Measurements from ENCODE around the gene ZG16.
A peak's percentile ranks its signal among the peaks of the same experiment; 100 is the strongest.

ZG16 gene

GRCh38 chr16:29802416-29802935, 24.4 kb downstream of the ZG16 start:
- TF ChIP-seq SUZ12 (IDR thresholded peaks at IDR 0.05) (no peak), ELF4 (IDR thresholded peaks at IDR 0.05) (no peak), FOXM1 (IDR thresholded peaks at IDR 0.05; ENCODE audit: borderline replicate concordance) (no peak), FOXK2 (IDR thresholded peaks at IDR 0.05) (no peak), CTBP1 (IDR thresholded peaks at IDR 0.05; ENCODE audit: borderline replicate concordance) (no peak), PKNOX1 (IDR thresholded peaks at IDR 0.05) (no peak), FOXA1 (IDR thresholded peaks at IDR 0.05) (no peak), TARDBP (IDR thresholded peaks at IDR 0.05) (no peak), L3MBTL2 (conservative IDR thresholded peaks at IDR 0.05) (no peak)
- ChIA-PET CTCF (interaction anchor here (1.0 to 2.2 kb wide), 3 partner anchors 12 to 16 kb away, joined by 4 to 6 read pairs (median 4); partner anchors contain the start of genes KIF22 and PAGR1), POLR2A (interaction anchor here (1.1 to 9.5 kb wide), 4 partner anchors 11 to 1243 kb away, joined by 3 to 176 read pairs (median 48); partner anchors contain the start of genes KIF22, MVP, PAGR1 and PRRT2)
- DNase-seq (ENCODE audit: extremely low spot score), result no peak

- ChIA-PET POLR2A (interaction anchor here (0.6 to 9.5 kb wide), 8 partner anchors 12 to 1229 kb away, joined by 3 to 176 read pairs (median 4); partner anchors contain the start of genes KIF22, MVP, PAGR1 and PRRT2), CTCF (interaction anchor here (0.7 to 2.0 kb wide), 3 partner anchors 12 to 15 kb away, joined by 4 to 5 read pairs (median 4); partner anchors contain the start of gene PAGR1)
- TF ChIP-seq FOXA1 (IDR thresholded peaks at IDR 0.05), result no peak
- no peak for TF ChIP-seq LEF1 (IDR thresholded peaks at IDR 0.05; ENCODE audit: borderline replicate concordance)
- TF ChIP-seq FOXK2 (IDR thresholded peaks at IDR 0.05), result no peak
- no peak for TF ChIP-seq ELF4 (IDR thresholded peaks at IDR 0.05)
- no peak for TF ChIP-seq SP1 (IDR thresholded peaks at IDR 0.05)
- no peak for TF ChIP-seq L3MBTL2 (conservative IDR thresholded peaks at IDR 0.05)
- no peak for TF ChIP-seq ZNF384 (IDR thresholded peaks at IDR 0.05)
- no peak for TF ChIP-seq PKNOX1 (IDR thresholded peaks at IDR 0.05)
- TF ChIP-seq TARDBP (IDR thresholded peaks at IDR 0.05), result no peak
- TF ChIP-seq CTBP1 (IDR thresholded peaks at IDR 0.05; ENCODE audit: borderline replicate concordance), result no peak
- TF ChIP-seq SUZ12 (IDR thresholded peaks at IDR 0.05), result no peak
- TF ChIP-seq FOXM1 (IDR thresholded peaks at IDR 0.05; ENCODE audit: borderline replicate concordance), result no peak
- no peak for TF ChIP-seq HDGF (IDR thresholded peaks at IDR 0.05; ENCODE audit: borderline replicate concordance)
- no peak for DNase-seq (ENCODE audit: extremely low spot score)
Observed at GRCh38 chr16:29804020-29804419, 26.0 kb downstream of the ZG16 start.

- TF ChIP-seq PKNOX1 (IDR thresholded peaks at IDR 0.05), result no peak
- no peak for TF ChIP-seq ZNF384 (IDR thresholded peaks at IDR 0.05)
- no peak for TF ChIP-seq NFRKB (IDR thresholded peaks at IDR 0.05)
- TF ChIP-seq SP1 (IDR thresholded peaks at IDR 0.05), result no peak
- no peak for TF ChIP-seq SUZ12 (IDR thresholded peaks at IDR 0.05)
- TF ChIP-seq ARNT (IDR thresholded peaks at IDR 0.05), result no peak
- no peak for TF ChIP-seq BHLHE40 (IDR thresholded peaks at IDR 0.05; ENCODE audit: borderline replicate concordance)
- TF ChIP-seq FOXM1 (IDR thresholded peaks at IDR 0.05; ENCODE audit: borderline replicate concordance), result no peak
- no peak for TF ChIP-seq LEF1 (IDR thresholded peaks at IDR 0.05; ENCODE audit: borderline replicate concordance)
- no peak for TF ChIP-seq L3MBTL2 (conservative IDR thresholded peaks at IDR 0.05)
- TF ChIP-seq ELF4 (IDR thresholded peaks at IDR 0.05), result no peak
- TF ChIP-seq TARDBP (IDR thresholded peaks at IDR 0.05), result no peak
- TF ChIP-seq FOXK2 (IDR thresholded peaks at IDR 0.05), result no peak
- TF ChIP-seq HDGF (IDR thresholded peaks at IDR 0.05; ENCODE audit: borderline replicate concordance), result no peak
- no peak for TF ChIP-seq FOXA1 (IDR thresholded peaks at IDR 0.05)
- TF ChIP-seq CTBP1 (IDR thresholded peaks at IDR 0.05; ENCODE audit: borderline replicate concordance), result no peak
- ChIA-PET CTCF (interaction anchor here (0.7 to 2.0 kb wide), 4 partner anchors 11 to 14 kb away, joined by 3 to 5 read pairs (median 4); partner anchors contain the start of genes KIF22 and PAGR1), POLR2A (interaction anchor here (0.6 to 9.5 kb wide), 7 partner anchors 12 to 1226 kb away, joined by 3 to 176 read pairs (median 3); partner anchors contain the start of genes KIF22, MVP, PAGR1 and PRRT2)
- DNase-seq (ENCODE audit: extremely low spot score), result no peak
Observed at GRCh38 chr16:29804455-29805231, 26.6 kb downstream of the ZG16 start.

- ChIA-PET CTCF (interaction anchor here (0.9 to 2.0 kb wide), 2 partner anchors 10 to 15 kb away, joined by 3 to 4 read pairs; partner anchors contain the start of genes KIF22 and PAGR1), POLR2A (interaction anchor here (0.5 to 9.5 kb wide), 9 partner anchors 9 to 1145 kb away, joined by 3 to 176 read pairs (median 4); partner anchors contain the start of genes KIF22, MVP, PAGR1 and PRRT2)
- peak; percentile 96 for DNase-seq (ENCODE audit: extremely low spot score)
- TF ChIP-seq ZNF384 (IDR thresholded peaks at IDR 0.05) (no peak), FOXK2 (IDR thresholded peaks at IDR 0.05) (no peak), L3MBTL2 (conservative IDR thresholded peaks at IDR 0.05) (no peak), TARDBP (IDR thresholded peaks at IDR 0.05) (no peak), FOXM1 (IDR thresholded peaks at IDR 0.05; ENCODE audit: borderline replicate concordance) (no peak), ELF4 (IDR thresholded peaks at IDR 0.05) (no peak), HDGF (IDR thresholded peaks at IDR 0.05; ENCODE audit: borderline replicate concordance) (no peak), ARNT (IDR thresholded peaks at IDR 0.05) (no peak), NFRKB (IDR thresholded peaks at IDR 0.05) (no peak), LEF1 (IDR thresholded peaks at IDR 0.05; ENCODE audit: borderline replicate concordance) (no peak), SUZ12 (IDR thresholded peaks at IDR 0.05) (no peak), BHLHE40 (IDR thresholded peaks at IDR 0.05; ENCODE audit: borderline replicate concordance) (no peak), PKNOX1 (IDR thresholded peaks at IDR 0.05) (no peak), FOXA1 (IDR thresholded peaks at IDR 0.05) (no peak), SP1 (IDR thresholded peaks at IDR 0.05) (no peak), CTBP1 (IDR thresholded peaks at IDR 0.05; ENCODE audit: borderline replicate concordance) (no peak)
Observed at GRCh38 chr16:29805232-29806098, 27.4 kb downstream of the ZG16 start.
